Measurements from ENCODE around the gene PGLYRP2.

DNA sequence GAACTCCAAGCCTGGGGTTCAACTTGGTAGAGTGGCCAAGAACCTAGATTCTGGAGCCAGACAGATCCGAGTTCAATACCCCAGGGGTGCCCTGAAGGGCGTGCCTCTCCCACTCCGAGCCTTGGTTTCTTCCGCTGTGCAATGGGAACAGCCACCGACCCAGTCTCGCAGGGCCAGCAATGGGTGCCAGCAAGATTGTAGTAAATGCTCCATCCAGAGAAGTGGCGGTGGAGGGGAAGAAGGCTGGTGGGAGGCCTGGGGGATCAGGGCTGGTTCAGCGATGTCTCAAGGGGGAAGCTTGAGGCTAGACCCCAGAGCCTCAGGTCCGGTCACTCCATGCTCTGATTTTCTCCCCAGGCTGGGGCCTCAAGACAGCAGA, 34.1 kb downstream of the PGLYRP2 start:
- no peak for TF ChIP-seq POLR2AphosphoS5 (IDR thresholded peaks at IDR 0.05)
- TF ChIP-seq, protein P1, sequence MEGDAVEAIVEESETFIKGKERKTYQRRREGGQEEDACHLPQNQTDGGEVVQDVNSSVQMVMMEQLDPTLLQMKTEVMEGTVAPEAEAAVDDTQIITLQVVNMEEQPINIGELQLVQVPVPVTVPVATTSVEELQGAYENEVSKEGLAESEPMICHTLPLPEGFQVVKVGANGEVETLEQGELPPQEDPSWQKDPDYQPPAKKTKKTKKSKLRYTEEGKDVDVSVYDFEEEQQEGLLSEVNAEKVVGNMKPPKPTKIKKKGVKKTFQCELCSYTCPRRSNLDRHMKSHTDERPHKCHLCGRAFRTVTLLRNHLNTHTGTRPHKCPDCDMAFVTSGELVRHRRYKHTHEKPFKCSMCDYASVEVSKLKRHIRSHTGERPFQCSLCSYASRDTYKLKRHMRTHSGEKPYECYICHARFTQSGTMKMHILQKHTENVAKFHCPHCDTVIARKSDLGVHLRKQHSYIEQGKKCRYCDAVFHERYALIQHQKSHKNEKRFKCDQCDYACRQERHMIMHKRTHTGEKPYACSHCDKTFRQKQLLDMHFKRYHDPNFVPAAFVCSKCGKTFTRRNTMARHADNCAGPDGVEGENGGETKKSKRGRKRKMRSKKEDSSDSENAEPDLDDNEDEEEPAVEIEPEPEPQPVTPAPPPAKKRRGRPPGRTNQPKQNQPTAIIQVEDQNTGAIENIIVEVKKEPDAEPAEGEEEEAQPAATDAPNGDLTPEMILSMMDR (IDR thresholded peaks at IDR 0.05) = no peak

All from upper lobe of left lung (tissue), 4 donors.